Measurements from ENCODE around the gene KRT40.

Gene KRT40

GRCh38 chr17:40996829-40997228 lies 12.7 kb upstream of the KRT40 start:
- no peak for DNase-seq (ENCODE audit: low spot score)

DNA sequence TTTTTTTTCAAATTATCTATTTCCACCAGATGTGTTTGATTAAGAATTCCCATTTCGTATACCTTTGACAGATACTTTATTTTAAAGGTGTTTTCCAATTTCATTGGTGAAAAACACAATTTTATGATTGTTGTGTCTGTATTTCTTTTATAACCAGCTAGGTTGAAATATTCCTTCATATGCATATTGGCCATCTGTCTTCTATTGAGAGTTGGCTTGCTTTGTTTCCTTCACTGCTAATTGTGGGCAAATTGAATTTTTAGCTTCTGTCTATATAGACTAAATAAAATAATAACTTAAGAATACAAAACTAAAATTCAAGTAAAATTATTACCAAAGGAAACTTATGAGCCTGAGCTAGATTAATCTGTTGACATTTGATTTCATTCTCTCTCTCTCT lies 11.0 kb upstream of the KRT40 start:
- no peak for DNase-seq (ENCODE audit: low spot score)

DNA sequence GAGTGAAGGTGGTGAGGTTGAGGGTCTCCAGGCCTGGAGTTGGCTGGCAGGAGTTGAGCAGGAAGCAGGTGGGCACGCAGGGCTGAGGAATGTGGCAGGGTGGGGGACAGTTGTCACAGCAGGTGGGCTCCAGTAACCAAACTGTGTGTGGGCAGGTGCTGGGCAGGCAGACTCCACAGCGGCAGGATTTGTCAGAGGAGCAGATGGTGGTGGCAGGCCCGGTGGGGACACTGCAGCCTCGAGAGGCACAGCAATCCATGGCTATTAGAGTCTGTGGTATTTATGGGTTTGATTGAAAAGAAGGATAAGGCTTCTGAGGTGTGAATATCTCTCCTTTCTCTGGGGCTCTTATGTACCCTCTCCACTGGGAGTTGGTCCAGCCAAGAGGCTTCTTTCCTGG lies 9.7 kb upstream of the KRT40 start, which contains the start of gene KRTAP3-3:
Gene KRTAP3-3, minus strand, starts transcription at position 326 of the 400 bp plus-strand sequence. Its CDS starts 67 bp downstream, at position 259.
- no peak for DNase-seq (ENCODE audit: low spot score)

DNA sequence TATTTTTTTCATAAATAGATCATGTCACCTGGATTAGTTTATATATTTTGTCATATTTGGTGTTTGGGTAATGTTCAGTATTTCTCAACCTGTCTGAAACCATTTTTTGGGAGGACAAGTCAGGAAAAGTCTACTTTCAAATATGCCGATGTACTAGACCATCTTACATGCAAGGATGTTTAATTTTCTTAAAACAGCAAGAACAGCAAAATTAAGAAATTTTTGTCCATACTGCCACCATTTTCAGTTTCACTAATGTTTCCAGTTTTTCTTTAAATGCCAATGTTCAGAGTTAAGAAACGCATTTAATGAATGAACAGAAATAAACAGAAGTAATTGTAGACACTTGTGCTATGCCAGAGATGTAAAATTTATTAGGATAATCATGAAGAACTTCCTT lies 9.0 kb upstream of the KRT40 start:
- DNase-seq (ENCODE audit: low spot score) = no peak

DNA sequence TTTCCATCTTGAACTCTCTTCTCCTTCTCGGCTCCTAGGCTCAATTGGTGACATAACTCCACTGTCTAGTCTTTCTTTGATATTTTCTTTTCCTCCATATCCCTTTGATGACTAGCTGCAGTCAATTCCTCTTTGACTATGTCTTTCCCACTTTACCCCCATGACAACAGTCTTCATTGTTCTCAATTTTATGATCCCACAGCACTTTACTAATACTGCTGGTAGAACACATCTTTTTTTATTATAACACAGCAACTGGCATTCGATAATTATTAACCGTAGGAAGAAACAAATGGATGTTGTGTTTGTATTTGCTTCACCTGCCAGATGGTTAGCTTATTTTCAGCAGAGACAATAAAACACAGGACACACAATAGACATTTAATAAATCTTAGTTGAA lies 8.5 kb upstream of the KRT40 start:
- DNase-seq (ENCODE audit: low spot score) = no peak

GRCh38 chr17:40986920-40987319 lies 2.8 kb upstream of the KRT40 start:
- no peak for DNase-seq (ENCODE audit: low spot score)

- no peak for DNase-seq (ENCODE audit: low spot score)
Measured at GRCh38 chr17:40981115-40981514, 3.0 kb downstream of the KRT40 start.

- no peak for DNase-seq (ENCODE audit: low spot score)
Measured at GRCh38 chr17:40980596-40980995, 3.5 kb downstream of the KRT40 start.

- no peak for DNase-seq (ENCODE audit: low spot score)
Measured at GRCh38 chr17:40980117-40980516, 4.0 kb downstream of the KRT40 start.

DNA sequence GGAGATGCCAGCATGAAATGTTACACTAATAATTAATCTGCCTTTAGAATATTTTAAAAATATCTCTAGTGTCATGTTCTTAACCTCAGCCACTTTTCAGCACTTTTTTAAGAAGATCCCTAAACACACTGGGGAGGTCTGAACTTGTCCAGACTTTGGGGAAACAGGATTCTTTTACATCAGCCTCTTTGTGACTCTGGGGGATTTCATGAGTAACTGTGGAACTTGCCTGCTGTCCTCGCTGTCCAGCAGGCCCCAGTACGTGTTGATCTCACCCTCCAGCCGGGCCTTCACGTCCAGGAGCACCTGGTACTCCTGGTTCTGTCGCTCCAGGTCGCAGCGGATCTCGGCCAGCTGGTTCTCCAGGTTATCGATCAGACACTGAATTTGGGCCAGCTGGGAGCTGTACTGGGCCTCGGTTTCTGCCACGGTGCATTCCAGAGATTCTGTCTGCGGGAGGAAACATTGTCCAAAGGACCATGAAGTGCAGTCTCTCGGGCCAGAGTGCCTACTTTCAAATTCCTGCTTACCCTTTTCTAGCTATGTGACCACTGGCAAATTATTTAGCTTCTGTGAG lies 5.5 kb downstream of the KRT40 start:
- DNase-seq (ENCODE audit: low spot score) = no peak

- no peak for DNase-seq (ENCODE audit: low spot score)
Measured at GRCh38 chr17:40975516-40975915, 8.6 kb downstream of the KRT40 start.

DNA sequence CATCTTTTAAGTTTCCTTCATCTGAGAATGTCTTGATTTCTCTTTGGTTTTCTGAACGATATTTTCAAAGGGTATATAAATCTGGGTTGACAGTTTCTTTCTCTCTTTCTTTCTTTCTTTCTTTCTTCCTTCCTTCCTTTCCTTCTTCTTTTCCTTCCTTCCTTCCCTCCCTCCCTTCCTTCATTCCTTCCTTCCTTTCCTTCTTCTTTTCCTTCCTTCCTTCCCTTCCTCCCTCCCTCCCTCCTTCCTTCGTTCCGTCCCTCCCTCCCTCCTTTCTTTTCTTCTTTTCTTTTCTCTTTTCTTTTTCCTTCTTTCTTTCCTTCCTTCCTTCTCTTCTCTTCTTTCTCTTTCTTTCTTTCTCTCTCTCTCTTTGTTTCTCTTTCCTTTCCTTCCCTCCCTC lies 9.8 kb downstream of the KRT40 start:
- no peak for DNase-seq (ENCODE audit: low spot score)

GRCh38 chr17:40967582-40967981 lies 16.5 kb downstream of the KRT40 start:
- DNase-seq (ENCODE audit: low spot score) = no peak

DNA sequence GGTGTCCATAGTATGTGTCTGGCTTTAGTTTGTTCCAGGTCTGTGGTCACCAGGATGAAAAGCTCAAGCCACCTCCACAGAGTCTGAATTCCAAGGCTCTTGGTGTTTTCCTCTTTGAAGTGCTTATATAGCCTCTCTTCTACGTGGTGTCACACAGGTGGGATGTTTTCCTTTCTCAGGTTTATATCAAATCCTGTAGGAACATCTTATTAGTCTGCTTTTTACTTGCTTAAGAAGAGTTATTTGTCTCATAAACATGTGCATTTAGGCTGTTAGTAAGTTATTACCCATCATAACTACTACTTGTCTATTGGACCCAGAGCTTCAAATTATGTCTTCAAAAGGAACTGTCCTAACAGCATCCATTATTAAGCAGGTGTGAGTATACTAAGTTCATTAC lies 17.3 kb downstream of the KRT40 start, which contains the start of gene KRT39:
Gene KRT39, minus strand, starts transcription at position 101 of the 400 bp plus-strand sequence. Its CDS starts 92 bp downstream, at position 9.
- DNase-seq (ENCODE audit: low spot score) = no peak

DNA sequence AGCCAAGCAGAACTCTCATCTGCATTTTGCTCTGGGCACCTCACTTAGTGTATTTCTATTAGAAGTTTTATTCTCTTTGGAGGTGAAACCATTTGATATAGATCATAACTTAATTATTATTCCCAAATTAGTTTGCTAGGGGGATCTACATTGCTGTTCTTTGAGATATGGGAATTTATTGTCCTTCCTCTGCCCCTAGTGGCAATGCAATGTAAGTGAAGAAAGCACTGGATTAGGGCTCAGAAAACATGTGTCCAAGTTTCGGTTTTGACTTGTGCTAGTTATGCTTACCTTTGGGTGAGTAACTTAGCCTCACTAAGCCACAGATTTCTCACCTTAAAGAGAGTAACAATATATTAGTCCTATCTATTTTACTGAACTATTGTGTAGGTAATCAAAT lies 20.3 kb downstream of the KRT40 start:
- DNase-seq (ENCODE audit: low spot score) = no peak

GRCh38 chr17:40962059-40962561 lies 22.0 kb downstream of the KRT40 start:
- no peak for DNase-seq (ENCODE audit: low spot score)

DNA sequence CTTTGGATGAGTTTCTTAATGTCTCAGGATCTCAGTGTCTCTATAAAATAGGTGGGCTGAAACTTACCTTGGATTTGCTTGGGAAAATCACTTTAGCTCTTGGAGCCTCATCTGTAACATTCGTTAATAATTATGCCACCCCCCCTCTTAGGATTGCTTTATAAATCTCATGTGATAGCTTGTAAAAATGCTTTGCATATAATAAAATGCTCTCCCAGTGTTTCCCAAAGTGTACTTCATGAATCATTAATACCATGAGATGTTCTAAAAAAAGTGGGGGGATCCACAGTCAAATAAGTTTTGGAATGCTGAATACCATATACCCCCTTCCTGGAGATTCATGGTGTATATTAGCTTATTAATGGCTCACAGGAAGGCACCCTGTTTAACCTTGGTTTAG lies 22.5 kb downstream of the KRT40 start:
- DNase-seq (ENCODE audit: low spot score) = no peak

DNA sequence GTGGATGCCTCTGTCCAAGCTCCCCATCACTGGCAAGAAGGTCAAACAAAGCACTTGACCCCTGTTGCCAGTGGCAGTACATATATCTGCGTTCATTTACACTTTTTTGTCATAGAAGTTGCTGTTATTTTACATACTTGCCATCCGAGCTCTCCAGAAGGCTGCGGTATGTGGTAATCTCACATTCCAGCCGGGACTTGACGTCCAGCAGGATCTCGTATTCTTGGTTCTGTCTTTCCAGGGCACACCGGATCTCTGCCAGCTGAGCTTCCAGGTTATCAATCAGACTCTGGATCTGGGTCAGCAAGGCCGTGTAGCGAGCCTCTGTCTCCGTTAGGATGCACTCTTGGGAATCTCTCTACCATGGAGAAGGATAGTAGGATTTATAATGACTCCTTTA lies 24.0 kb downstream of the KRT40 start:
- DNase-seq (ENCODE audit: low spot score) = no peak

DNA sequence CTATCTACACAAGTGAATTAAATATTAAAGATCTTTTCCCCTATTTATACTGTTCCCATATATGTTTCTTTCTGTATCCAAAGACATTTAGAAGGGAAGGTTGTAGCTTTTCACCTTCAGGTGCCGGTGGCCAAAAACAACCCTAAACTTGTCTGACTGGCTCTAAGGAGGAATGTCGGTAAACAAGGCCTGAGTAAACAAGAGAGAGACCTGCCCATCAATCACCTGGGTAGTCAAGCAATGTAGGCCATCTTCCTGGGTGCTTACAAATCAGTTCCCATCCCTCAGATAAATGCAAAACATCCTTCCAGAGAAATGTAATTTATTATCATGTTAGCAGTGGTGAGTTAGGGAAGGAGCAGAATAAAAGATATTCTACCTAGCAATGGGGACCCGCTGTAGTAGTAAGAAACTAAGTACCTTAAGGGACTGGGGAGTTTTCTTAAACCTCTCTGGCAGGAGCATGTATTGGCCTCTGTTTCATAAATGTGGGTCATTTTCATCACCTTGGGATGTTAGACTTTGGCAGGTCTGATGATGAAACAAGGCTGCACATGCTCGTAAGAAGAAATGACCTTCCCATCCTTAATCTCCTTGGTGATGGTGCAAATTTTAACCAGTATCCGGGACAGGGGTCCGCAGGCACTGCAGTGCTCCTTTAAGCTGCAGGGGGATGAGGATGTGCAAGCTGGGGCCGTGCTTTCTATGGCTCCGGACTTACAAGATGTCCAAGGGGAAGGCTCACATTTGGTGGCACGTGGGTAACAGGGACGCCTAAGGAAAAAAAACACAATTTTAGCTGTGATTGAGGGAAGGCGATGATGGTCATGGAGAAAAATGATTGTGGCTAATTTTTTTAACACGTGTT lies 25.8 kb downstream of the KRT40 start:
- no peak for DNase-seq (ENCODE audit: low spot score)

DNA sequence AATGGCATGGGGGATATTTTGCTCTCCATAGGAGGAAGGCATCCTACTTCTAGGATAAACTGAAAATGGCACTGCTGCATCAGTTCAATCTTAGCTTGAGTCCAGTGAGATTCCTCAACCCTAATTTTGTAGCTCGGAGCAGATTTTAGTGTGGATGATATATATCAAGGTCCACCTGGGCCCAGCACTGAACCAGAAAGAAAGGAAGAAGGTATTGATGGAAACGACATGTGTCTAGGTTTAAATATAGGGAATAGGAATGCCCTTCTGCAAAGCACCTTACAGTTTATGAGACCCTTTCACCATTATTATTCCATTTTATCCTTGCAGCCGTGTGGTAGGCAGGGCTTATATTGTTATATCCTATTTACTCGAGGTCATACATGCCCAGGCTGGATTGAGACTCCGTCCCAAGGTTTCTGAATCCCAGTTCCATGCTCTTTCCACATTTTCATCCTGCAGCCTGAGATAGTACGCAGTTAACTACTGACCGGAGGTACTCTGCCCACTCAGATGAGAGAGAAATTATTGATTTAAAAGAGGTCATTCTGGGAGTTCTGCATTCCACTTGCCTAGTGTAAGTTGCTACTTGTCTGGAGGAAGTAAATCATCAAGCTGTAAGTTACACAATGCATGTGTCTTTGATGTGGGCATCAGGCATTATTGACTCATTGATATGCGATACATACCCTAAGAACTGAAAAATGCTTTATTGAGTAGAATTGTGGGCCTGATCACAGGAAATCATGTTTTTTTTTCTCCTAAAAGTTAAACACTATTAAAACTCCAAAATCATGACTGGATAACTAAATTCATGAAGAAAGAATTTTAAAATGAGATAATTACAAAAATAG lies 27.5 kb downstream of the KRT40 start:
- no peak for DNase-seq (ENCODE audit: low spot score)

DNA sequence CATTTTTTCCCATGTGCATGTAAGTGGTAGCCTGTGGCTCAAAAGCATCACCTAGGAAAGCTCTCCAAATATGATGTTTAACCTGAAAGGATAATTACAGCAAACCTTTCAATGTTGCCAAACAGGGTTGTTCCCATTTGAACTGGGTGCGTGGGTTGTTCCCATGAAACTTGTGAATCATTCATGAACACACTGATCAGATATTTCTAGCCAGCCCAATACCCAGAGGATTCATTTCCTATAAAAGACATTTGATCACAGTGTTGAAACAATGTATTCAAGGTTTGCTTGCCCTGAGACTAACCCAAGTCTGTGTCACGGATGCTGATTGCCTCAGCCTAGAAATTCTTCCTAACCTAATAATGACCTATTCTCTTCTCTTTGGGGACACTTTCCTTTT lies 30.2 kb downstream of the KRT40 start:
- no peak for DNase-seq (ENCODE audit: low spot score)

GRCh38 chr17:40952661-40953060 lies 31.5 kb downstream of the KRT40 start:
- no peak for DNase-seq (ENCODE audit: low spot score)
